HG02938 (cell line): ENCODE results near the gene CHGA.

Source experiments
- ATAC-seq: cut with Tn5 transposase; IDR thresholded peaks from one replicate; pipeline ENCODE4 v1.9.1; 2021; ENCODE audit warnings: mild to moderate bottlenecking, moderate library complexity; ENCODE audit not compliant: unreplicated experiment

The CHGA gene

DNA sequence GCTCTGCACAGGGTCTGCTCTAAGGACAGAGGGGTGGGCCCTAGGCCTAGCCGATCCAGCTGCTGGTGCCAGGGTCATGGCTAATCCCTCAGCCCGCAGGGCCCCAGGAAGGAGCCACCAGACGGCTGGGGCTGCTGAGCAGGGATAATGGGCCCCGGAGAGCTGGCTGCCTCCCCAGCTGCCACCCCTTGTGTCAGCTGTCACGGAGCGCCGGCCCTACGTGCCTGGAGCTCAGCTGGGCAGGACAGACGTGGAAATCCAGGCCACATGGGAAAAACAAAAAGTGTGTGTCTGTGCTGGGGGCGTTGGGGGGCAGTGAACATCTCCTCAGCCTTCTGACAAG, 36.2 kb downstream of the CHGA start:
- ATAC-seq: no peak

DNA sequence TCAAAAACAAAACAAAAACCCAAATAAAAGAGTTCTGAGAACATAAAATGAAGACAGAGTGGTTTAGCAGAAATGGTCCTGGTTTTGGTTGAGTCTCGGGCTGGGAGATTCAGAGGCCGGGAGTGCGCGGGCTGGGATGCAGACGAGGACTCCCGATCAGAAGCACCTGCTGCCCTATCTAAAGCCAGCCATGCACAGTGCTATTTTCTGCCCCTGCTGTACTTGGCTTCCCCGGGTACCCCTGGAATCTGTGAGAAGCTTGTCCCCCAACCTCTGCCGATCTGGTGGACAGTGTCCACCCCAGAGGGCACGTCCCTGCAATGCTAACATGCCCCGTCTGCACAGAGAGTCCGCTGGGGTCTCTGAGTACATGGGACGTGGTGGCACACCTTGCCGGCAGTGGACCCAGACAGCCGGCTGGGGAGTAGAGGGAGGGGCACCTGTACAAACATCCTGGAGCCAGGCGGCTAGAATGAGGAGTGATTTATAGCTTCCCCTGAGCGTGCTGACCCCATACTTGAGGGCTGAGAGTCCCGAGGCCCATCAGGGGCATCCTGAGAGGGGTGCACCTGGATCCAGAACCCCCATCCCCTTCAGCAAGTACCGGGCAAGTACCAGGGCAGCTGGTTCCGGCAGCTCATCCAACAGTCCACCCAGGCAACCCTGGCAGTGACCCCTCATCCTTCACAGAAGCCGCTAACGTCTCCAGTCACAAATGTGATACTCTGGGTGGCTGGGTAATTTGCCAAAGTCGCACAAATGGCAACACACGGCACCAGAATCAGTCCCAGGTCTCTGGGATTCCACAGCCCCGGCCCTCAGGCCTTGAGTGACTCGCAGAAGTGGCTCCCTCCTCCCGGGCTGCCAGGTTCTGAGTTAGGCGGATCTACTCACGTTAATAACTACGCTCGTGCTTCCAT, 37.1 kb downstream of the CHGA start:
- ATAC-seq: no peak

DNA sequence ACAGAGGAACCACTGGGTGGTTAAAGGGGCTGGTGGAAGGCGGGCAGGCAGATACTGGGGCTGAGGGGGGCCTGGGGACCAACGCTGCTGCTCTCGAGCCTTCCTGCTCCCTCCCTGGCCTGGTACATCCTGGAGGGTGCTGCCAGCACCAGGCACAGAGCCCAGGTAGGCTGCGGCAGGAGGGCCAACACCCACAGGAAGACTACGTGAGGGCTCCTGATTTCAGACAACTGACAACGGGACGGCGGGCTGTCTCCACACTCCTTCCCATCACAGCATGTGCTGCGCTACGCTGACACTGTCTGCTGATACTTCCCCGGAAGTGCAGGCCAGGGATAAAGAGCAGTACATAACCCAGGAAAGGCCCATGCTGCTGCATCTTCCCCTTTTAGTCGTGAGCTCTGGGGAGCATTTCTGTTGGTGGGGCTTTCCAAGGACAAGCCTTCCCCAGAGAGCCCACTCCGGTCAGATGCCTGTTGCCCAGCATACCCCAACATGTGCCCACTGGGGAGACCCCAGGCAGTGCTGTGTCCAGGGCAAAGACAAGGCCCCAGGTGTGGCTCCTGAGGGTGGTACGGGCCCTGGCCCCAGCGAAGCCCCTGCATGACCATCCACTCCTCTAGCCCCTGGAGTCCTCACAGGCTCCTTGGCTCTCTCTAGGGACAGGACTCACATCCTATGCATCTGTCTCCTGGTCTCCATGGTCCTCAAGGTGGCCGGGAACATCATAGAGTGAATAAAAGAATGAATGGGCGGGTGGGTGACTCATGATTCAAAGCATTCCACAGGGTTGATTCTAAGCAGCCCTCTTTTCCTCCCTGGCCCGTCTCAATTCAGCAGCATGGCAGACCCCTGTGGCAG, 38.0 kb downstream of the CHGA start:
- no peak for ATAC-seq

DNA sequence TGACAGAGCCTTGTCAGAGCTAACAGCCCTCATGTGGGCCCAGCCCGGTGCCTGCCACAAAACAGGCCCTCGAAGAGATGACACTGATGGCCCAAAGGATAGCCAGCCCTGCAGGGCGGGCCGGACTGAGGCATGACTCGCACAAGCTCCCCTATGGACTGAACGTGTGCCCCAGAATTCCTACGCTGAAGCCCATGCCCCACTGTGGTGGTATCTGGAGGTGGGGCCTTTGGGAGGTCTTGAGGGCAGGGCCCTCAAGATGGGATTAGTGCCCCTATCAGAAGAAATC, 38.6 kb downstream of the CHGA start:
- no peak for ATAC-seq

DNA sequence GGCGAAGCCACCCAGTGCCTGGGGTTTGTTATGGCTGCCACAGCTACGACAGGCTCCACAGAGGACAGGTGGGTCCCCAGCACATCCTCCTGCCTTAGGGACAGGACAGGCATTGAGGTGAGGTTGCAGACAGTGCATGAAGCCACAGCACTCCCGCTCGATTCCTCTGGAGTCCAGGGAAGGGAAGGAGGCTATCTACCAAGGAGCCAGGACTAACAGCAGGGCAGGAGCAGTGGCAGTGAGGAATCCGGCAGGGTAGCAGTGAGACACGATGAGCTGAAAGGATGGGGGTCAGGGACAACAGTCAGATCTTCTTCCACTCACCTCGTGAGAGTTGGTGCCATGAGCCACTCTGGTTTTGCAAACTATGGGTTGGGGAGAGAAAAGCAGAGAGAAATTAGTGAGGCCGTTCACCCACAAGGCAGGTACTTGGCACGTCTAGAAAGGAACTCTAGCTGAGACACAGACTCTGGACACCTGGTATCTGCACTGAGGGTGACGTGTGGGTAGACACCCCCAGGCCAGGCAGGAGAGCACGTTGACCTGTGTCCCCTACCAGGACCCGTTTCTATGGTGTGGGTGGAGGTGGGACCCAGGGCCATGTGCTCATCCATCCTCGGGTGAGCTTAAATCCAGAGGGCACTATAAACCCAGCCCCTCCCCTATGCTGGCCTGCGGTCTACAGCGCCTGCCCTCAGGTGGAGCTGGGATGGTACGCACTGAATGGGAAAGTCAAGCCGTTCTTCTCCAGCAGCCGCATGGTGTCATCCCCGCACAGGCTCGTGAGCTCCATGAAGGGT, 39.3 kb downstream of the CHGA start:
- ATAC-seq: no peak

DNA sequence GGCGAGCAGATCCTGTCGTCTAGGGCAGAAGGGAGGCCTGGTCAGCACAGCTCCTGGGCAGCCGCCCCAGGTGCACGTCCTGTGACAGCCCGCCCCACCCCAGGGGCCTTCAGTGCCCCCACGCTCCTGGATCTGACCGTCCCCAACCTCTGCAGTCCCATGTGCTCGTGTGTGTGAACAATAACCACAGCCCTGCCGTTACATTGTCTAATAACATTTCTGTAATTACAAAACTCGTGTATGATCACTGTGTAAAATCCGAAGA, 39.8 kb downstream of the CHGA start:
- ATAC-seq: no peak

DNA sequence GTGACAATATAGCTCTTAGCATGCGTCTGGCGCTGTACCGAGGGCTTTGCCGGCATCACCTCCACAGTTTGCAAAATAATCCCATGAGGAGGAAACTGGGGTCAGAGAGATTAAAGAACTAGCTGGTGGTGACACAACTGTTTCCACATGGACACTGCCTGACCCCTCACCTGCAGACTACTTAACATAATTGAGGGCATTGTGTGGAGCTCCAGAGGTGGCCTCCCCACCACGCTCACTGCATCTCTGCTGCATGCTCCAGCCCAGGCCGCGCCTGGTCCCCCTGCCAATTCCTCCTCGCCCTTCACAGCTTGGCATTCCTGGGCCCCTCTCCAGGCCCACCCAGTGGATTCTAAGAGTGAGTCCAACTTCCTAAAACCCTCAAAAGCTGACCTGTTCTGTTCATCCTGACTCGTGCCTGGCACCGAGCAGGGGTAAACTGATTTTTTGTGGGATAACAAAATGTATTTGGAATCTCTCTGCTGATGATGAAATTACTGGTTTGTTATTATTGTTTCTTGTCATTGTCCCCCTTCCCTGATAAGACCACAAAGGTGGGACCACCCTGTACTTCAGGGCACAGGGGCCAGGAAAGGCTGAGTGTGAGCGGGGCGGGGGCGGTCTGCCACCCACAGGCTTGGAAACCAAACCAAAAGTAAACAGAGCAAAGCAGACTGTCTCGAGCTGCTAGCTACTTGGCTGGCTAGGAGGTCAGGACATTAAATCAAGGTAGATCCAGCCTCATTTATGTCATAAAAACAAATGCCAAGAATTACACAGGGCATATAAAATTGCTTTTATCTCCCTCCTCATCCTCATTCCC, 40.6 kb downstream of the CHGA start:
- no peak for ATAC-seq

DNA sequence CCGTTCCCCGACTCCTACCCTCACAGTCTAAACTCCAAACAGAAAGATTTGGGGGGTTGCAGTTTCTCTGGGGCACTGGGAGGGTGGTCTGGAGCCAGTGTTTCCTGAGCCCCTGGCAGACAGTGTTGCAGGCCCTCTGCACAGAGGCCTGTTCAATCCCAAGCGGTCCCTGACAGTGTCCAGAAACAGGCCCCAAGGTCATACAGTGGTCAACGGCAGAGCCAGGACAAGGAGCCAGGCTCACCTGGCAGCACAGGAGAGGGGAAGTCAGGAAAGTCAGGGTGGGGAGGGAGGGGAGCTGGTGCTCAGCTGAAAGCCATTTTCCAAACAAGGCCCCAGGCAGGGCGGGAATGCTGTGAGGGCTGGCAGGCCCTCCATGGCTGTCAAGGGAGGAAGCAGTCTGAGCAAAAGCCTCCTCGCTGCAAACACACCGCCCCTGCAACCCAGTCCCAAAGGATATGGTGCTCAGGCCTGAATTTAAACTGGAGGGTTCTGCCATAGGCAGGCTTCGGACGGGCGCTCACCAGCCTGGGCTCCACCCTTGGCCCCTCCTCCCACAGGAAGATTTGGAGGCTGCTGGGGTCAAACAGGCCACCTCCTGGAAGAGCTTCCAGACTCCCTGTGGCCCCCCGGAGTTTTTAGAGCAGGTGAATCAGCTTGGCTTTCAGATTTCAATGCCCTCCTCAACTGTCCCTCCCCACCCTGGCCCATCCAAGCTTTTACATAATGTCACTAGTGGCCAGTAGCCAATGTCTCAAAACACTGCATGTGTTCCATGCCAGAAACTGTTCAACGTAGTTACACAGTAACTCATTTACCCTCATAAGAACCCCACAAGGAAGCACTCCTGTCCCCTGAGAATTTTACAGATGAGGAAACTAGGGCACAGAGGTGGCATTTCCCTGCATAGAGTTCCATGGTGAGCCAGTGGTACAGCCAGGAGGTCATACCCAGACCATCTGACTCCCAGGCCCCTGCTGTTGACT, 41.5 kb downstream of the CHGA start:
- ATAC-seq: no peak

DNA sequence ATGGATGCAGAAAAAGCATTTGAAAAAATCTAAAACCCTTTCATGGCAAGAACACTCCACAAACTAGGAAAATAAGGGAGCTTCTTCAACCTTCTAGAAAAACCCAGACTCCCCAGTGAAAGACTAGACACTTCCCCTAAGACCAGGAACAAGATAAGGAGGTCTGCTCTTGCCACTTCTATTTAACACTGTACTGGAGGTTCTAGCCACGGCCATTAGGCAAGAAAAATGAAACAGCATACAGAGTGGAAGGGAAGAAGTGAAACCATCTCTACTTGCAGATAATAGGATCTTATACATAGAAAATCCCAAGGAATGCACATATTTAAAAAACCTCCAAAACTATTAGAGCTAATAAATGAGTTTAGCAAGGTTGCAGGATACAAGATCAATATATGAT, 42.3 kb downstream of the CHGA start:
- no peak for ATAC-seq

DNA sequence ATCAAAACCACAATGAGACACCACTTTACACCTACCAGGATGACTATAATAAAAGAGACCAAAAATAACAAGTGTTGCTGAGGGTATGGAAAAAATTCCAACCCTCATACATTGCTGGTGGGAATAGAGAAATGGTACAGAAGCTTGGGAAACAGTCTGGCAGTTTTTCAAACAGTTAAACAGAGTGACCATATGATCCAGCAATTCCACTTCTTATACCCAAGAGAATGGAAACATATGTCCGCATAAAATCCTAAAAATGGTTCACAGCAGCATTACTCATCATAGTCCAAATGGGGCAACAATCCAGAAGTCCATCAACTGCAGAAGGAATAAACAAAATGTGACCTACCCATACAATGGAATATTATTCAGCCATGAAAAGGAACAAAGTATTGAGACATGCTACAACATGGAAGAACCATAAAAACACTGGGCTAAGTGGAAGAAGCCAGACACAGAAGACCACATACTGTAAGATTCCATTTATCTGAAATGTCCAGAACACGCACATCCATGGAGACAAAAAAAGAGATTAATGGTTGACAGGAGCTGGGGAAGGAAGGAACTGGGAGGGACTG, 44.5 kb downstream of the CHGA start:
- no peak for ATAC-seq

DNA sequence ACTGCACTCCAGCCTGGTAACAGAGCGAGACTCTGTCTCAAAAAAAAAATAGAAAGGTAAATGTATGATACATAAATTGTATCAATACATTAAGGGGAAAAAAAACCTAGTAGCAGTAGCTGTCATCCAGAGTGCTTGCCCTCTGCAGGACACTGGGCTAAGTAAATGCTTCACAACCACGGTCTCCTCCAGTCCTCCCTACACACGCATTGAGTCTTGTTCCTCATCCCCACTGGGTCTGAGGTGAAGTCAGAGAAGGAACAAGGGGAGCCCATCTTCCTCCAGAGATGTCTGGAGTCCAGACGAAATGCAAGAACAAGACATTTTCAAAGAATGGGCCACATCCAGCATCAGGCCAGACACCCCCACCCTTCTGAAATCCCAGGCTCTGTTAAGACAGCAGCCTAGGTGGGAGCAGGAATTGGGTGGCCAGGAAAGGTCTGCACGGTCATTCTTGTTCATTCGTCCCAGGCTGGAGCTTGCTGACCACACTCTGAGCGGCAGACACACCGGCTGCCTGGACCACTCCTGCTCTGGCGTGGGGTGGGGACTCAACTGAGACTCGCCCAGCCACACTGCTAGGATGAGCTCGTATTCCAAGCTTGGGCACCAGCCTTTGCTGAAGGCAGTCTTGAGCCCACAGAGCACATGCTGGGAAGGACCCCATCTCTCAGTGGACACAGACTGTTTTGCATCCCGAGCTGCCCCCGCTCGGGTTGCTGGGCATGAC, 45.5 kb downstream of the CHGA start:
- no peak for ATAC-seq

DNA sequence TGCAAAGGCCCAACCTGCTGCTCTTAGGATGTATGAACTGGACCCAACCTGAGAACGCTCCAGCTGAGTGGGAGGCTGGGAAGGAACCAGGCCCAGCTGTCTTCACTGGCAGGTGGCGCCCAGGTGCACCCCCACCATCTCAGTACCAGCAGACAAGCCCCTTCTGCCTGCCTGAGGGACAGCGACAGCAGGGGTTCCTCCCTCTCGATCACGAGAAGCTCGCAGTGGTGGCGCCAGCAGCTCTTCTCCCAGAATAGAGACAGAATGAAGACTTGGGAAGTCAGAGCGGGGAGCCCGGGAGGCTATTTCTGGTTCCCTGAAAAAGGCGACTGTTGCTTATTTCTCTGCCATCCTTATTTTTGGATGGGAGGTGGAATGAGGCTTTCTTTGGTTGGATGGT, 46.5 kb downstream of the CHGA start:
- no peak for ATAC-seq

DNA sequence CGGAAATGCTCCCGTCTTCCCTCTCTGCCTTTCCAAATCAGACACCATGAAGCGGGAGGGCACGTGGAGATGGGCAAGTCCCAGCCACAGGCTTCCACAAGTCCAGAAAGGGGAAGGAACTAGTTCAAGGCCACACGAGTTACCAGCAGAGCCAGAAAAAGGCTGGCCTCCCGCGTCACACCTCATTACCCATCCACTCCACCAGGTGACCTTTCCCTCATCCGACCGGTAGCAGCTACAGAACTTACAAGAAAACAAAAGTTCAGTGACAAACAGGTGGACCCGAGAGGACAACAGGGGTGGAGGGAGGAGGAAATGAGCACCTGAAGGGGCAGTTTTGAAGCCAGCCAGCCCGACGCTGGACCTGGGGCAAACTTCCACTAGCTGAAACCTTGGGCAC, 46.9 kb downstream of the CHGA start:
- no peak for ATAC-seq

DNA sequence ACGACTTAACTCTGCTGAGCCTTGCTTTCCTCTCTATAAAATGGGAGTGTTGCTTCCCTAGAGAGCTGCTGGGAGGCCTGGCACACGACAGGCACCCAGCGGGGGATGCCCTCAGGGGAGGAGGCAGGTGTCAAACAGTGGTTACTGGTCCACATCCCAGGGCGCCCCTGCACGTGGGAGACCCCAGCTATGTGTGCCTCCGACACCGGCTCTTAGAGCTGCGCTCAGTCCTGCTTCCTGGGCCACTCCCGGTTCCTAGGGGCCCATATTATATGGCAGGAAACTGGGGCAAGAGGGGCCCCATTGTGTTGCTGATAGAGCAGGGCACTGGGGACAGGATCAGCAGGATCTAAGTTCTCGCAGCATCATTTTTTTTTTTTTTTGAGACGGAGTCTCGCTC, 47.3 kb downstream of the CHGA start:
- no peak for ATAC-seq

DNA sequence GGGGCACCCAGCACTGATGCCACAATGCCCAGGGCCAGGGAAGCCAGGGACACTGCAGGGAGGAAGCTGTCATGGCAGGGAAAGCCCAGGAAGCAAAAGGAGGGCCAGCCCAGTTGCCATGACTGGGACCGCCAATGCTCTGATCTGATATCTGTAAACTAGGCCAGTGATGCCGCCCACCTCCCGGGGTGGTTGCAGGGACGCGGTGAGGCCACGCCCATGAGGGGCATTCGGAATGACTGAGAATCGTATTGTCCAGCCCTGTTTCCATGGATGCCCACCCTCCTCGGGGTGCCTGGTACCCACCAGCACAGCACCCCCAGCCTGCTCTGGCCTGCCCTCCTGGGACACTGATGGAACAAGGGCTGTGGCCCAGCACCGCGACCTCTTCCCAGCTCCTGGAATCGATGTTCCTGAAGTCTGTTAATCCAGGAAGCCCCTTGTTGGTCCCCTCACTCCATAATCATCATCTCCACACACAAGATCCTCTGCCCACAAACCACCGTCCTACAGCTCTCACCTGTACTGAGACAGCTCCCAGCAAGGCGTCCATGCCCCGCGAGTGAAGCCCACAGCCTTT, 48.7 kb downstream of the CHGA start:
- ATAC-seq: no peak

DNA sequence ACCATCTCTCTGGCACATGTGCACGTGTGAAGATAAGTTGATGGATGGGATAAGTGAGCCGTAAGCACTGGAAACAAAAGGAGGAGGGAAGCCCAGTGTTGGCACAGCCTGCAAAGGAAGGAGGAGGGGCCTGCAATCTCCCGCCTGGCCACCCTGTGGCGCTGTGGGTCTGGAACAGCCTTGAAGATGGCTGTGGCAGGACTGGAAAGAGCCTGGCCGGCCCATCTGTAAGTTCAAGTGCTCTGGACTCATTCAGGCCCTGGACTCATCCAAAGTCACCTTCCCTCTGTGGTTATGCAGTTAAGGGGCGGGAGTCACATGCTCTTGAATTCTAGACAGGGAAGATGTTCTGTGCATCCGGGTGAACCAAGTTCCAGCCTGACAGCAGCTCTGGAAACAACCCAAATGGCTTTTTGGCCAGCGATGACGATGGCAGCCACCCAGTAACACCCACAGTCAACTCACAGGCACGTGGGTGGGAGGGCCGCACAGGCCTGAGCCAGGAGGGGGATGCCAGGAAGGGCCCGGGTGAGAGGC, 50.4 kb downstream of the CHGA start:
- ATAC-seq: no peak

DNA sequence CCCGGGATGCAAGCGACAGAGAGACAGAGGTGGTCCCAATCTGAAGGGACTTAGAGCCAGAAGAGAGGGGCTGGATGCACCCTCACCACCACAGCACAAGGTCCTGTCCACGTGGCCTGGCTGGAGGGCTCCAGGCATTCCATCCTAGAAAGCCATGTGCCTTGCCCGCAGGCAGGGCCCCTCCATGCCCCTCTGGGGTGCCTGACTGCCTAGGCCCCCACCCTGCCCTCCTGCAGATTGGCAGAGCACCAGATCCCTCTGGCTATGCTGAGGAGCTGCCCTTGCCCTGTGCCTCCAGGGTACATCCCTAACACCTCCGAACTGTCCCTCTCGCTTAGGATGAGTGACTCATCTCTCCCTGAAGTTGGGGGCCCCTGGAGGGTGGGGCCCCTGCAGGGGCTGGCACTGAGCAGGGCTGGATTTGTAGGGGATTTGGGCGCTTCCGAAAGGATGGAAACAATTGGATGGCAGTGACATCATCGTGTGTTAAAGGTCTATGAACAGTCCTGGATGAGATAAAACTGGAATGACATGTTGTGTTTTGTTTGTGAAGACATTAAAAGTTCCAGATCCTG, 50.9 kb downstream of the CHGA start:
- ATAC-seq: no peak
